C4-2B (cell line): ENCODE results near the gene FAM174C.

Experiments used
- ZFX ChIP-seq: fragments of 450-650 bp; IDR thresholded peaks from 2 replicates; pipeline ENCODE4 v1.6.1; 2017
- TF ChIP-seq, protein P1 (sequence below): fragments of 450-650 bp; conservative IDR thresholded peaks from 2 replicates; pipeline ENCODE4 v1.5.1; 2017; ENCODE audit warnings: mild to moderate bottlenecking

DNA sequence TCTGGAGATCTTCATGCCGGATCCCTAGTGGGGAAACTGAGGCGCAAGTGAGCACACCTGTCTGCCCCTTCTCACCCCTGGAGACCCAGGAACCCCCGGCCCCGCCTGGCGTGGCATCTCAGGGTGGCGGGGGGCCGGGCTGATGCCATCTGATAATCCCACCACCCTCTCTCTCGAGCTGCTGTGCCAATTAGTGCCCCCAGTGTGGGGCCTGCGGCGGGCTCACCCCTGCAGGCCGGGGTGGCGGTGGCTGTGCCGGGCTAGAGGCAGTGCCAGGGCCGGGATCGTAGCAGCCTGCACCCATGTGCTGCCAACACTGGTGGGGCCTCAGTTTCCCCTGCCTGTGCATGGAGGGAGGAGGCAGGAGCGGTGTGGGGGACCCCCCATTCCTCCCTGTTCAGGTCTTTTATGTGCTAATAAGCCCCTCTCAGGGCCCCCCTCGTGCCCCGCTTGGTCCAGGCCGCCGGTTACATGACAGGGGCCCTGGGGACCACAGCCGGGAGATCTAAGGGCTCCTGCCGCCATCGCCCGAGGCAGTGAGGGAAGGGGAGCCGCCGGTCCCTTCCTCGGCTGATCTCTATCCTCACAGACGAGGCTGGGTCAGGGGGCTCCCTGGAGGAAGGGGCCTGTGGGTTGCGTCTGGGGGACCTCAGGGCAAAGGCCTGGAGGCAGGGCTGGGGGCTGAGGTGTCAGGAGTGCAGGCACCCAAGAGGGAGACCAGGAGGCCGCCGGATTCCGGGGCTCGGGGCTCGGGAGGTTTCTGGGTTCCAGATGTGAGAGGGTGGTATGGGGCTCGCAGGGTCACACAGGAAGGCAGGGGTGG is 18.7 kb downstream of the FAM174C start:
- TF ChIP-seq, protein P1, sequence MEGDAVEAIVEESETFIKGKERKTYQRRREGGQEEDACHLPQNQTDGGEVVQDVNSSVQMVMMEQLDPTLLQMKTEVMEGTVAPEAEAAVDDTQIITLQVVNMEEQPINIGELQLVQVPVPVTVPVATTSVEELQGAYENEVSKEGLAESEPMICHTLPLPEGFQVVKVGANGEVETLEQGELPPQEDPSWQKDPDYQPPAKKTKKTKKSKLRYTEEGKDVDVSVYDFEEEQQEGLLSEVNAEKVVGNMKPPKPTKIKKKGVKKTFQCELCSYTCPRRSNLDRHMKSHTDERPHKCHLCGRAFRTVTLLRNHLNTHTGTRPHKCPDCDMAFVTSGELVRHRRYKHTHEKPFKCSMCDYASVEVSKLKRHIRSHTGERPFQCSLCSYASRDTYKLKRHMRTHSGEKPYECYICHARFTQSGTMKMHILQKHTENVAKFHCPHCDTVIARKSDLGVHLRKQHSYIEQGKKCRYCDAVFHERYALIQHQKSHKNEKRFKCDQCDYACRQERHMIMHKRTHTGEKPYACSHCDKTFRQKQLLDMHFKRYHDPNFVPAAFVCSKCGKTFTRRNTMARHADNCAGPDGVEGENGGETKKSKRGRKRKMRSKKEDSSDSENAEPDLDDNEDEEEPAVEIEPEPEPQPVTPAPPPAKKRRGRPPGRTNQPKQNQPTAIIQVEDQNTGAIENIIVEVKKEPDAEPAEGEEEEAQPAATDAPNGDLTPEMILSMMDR, result no peak
- TF ChIP-seq ZFX, result no peak
